HEK293 (cell line): ENCODE measurements around the gene ABCA7.

Source experiments
- CTCF ChIA-PET: fragments of 350-600 bp; formaldehyde crosslinking; extraction: SDS; loops from one replicate; lab custom pipeline; 2021; ENCODE audit warnings: antibody characterized with exemption; lab: Yijun Ruan, JAX
- POLR2A ChIA-PET: fragments of 300-600 bp; formaldehyde crosslinking; extraction: SDS; loops from one replicate; lab custom pipeline; 2020; ENCODE audit warnings: antibody characterized with exemption, inconsistent platforms; lab: Yijun Ruan, JAX
- H3K27ac ChIP-seq: fragments of 200-500 bp; sonication (Bioruptor generic); 2 replicates; pipeline ENCODE4 v1.5.1; 2014; ENCODE audit warnings: low read depth, low read length, control low read depth, inconsistent platforms; ENCODE audit errors: extremely low read depth
- H3K36me3 ChIP-seq, 2 experiments: fragments of 200-500 bp in 1 of 2; sonication (Bioruptor generic) in 1 of 2; 1 replicate in 1 of 2; 2 replicates in 1 of 2; pipeline ENCODE4 v1.5.1; 2014 to 2017; ENCODE audit warnings: inconsistent platforms in 2 of 2, low read length in 2 of 2; ENCODE audit not compliant: control insufficient read depth in 2 of 2, insufficient read depth in 1 of 2
- H3K4me1 ChIP-seq: fragments of 200-500 bp; sonication (Bioruptor generic); 2 replicates; pipeline ENCODE4 v1.5.1; 2014; ENCODE audit warnings: mild to moderate bottlenecking, low read length, inconsistent platforms; ENCODE audit not compliant: control insufficient read depth, insufficient read depth
- H3K4me3 ChIP-seq: 2 replicates; pipeline ENCODE4 v1.5.1; 2011; ENCODE audit warnings: low read depth, mild to moderate bottlenecking, control low read depth, low read length, moderate library complexity
- H3K9me3 ChIP-seq: fragments of 200-500 bp; sonication (Bioruptor generic); 2 replicates; pipeline ENCODE4 v1.5.1; 2014; ENCODE audit warnings: low read depth, low read length, inconsistent platforms; ENCODE audit not compliant: control insufficient read depth, insufficient read depth
- GFI1B ChIP-seq: fragments of 450-650 bp; formaldehyde crosslinking; IDR thresholded peaks from 2 replicates; pipeline ENCODE4 v1.5.1; 2016; ENCODE audit warnings: missing biosample characterization, missing genetic modification characterization
- GLIS2 ChIP-seq: fragments of 450-650 bp; formaldehyde crosslinking; IDR thresholded peaks from 2 replicates; pipeline ENCODE4 v1.5.1; 2016; ENCODE audit warnings: missing biosample characterization, missing genetic modification characterization
- IKZF3 ChIP-seq: fragments of 450-650 bp; IDR thresholded peaks from 2 replicates; pipeline ENCODE4 v1.5.0; 2018; ENCODE audit warnings: missing biosample characterization, mild to moderate bottlenecking, missing genetic modification characterization, moderate library complexity
- KLF8 ChIP-seq: fragments of 450-650 bp; formaldehyde crosslinking; IDR thresholded peaks from 2 replicates; pipeline ENCODE4 v1.5.1; 2016; ENCODE audit warnings: missing biosample characterization, missing genetic modification characterization
- KLF9 ChIP-seq: fragments of 450-650 bp; formaldehyde crosslinking; IDR thresholded peaks from 2 replicates; pipeline ENCODE4 v1.5.1; 2016; ENCODE audit warnings: missing biosample characterization, missing genetic modification characterization, low read depth
- SP2 ChIP-seq: fragments of 450-650 bp; formaldehyde crosslinking; IDR thresholded peaks from 2 replicates; pipeline ENCODE4 v1.5.1; 2016; ENCODE audit warnings: missing biosample characterization, missing genetic modification characterization
- SP7 ChIP-seq: fragments of 450-650 bp; formaldehyde crosslinking; IDR thresholded peaks from 2 replicates; pipeline ENCODE4 v1.5.1; 2016; ENCODE audit warnings: missing biosample characterization, missing genetic modification characterization
- WT1 ChIP-seq: fragments of 450-650 bp; formaldehyde crosslinking; IDR thresholded peaks from 2 replicates; pipeline ENCODE4 v1.5.1; 2016; ENCODE audit warnings: missing biosample characterization, missing genetic modification characterization
- ZBTB21 ChIP-seq: fragments of 450-650 bp; formaldehyde crosslinking; IDR thresholded peaks from 2 replicates; pipeline ENCODE4 v1.5.1; 2017; ENCODE audit warnings: missing biosample characterization, missing genetic modification characterization
- ZBTB48 ChIP-seq: fragments of 450-650 bp; formaldehyde crosslinking; IDR thresholded peaks from 2 replicates; pipeline ENCODE4 v1.5.1; 2016; ENCODE audit warnings: missing biosample characterization, missing genetic modification characterization
- ZFP41 ChIP-seq: fragments of 450-650 bp; formaldehyde crosslinking; IDR thresholded peaks from 2 replicates; pipeline ENCODE4 v1.5.1; 2016; ENCODE audit warnings: missing biosample characterization, missing genetic modification characterization, borderline replicate concordance
- ZNF155 ChIP-seq: fragments of 450-650 bp; formaldehyde crosslinking; IDR thresholded peaks from 2 replicates; pipeline ENCODE4 v1.5.1; 2016; ENCODE audit warnings: missing biosample characterization, missing genetic modification characterization
- ZNF175 ChIP-seq: fragments of 450-650 bp; formaldehyde crosslinking; IDR thresholded peaks from 2 replicates; pipeline ENCODE4 v1.5.1; 2016; ENCODE audit warnings: missing biosample characterization, missing genetic modification characterization
- ZNF2 ChIP-seq: fragments of 450-650 bp; formaldehyde crosslinking; IDR thresholded peaks from 2 replicates; pipeline ENCODE4 v1.5.1; 2016; ENCODE audit warnings: missing biosample characterization, missing genetic modification characterization
- ZNF335 ChIP-seq: fragments of 450-650 bp; formaldehyde crosslinking; conservative IDR thresholded peaks from 2 replicates; pipeline ENCODE4 v1.5.1; 2016; ENCODE audit warnings: missing biosample characterization, missing genetic modification characterization
- ZNF354C ChIP-seq: fragments of 450-650 bp; formaldehyde crosslinking; IDR thresholded peaks from 2 replicates; pipeline ENCODE4 v1.5.1; 2016; ENCODE audit warnings: missing biosample characterization, missing genetic modification characterization, low read depth, borderline replicate concordance
- ZNF366 ChIP-seq: fragments of 450-650 bp; formaldehyde crosslinking; conservative IDR thresholded peaks from 2 replicates; pipeline ENCODE4 v1.5.1; 2016; ENCODE audit warnings: missing biosample characterization, missing genetic modification characterization
- ZNF48 ChIP-seq: fragments of 450-650 bp; formaldehyde crosslinking; IDR thresholded peaks from 2 replicates; pipeline ENCODE4 v1.5.1; 2016; ENCODE audit warnings: missing biosample characterization, missing genetic modification characterization
- ZNF521 ChIP-seq: fragments of 450-650 bp; formaldehyde crosslinking; IDR thresholded peaks from 2 replicates; pipeline ENCODE4 v1.5.1; 2017; ENCODE audit warnings: missing biosample characterization, mild to moderate bottlenecking, missing genetic modification characterization
- ZNF600 ChIP-seq: fragments of 450-650 bp; formaldehyde crosslinking; IDR thresholded peaks from 2 replicates; pipeline ENCODE4 v1.5.1; 2016; ENCODE audit warnings: missing biosample characterization, missing genetic modification characterization
- ZNF768 ChIP-seq: fragments of 450-650 bp; formaldehyde crosslinking; IDR thresholded peaks from 2 replicates; pipeline ENCODE4 v1.5.1; 2018; ENCODE audit warnings: missing biosample characterization, mild to moderate bottlenecking, missing genetic modification characterization
- ZNF777 ChIP-seq: fragments of 450-650 bp; formaldehyde crosslinking; IDR thresholded peaks from 2 replicates; pipeline ENCODE4 v1.5.1; 2017; ENCODE audit warnings: missing biosample characterization, missing genetic modification characterization, borderline replicate concordance
- ZNF785 ChIP-seq: fragments of 450-650 bp; formaldehyde crosslinking; IDR thresholded peaks from 2 replicates; pipeline ENCODE4 v1.5.1; 2016; ENCODE audit warnings: missing biosample characterization, missing genetic modification characterization
- TF ChIP-seq, protein P1 (sequence below): fragments of 450-650 bp; formaldehyde crosslinking; IDR thresholded peaks from 2 replicates; pipeline ENCODE4 v1.5.1; 2016; ENCODE audit warnings: missing biosample characterization, missing genetic modification characterization, low read depth
- TF ChIP-seq, protein P2 (sequence below): fragments of 450-650 bp; formaldehyde crosslinking; IDR thresholded peaks from 2 replicates; pipeline ENCODE4 v1.5.1; 2016; ENCODE audit warnings: missing biosample characterization, missing genetic modification characterization
- TF ChIP-seq, protein P3 (sequence below): fragments of 450-650 bp; formaldehyde crosslinking; IDR thresholded peaks from 2 replicates; pipeline ENCODE4 v1.5.1; 2016; ENCODE audit warnings: missing biosample characterization, missing genetic modification characterization
- TF ChIP-seq, protein P4 (sequence below): fragments of 450-650 bp; formaldehyde crosslinking; conservative IDR thresholded peaks from 2 replicates; pipeline ENCODE4 v1.5.1; 2016; ENCODE audit warnings: low read depth, missing biosample characterization, missing genetic modification characterization

Gene ABCA7

DNA sequence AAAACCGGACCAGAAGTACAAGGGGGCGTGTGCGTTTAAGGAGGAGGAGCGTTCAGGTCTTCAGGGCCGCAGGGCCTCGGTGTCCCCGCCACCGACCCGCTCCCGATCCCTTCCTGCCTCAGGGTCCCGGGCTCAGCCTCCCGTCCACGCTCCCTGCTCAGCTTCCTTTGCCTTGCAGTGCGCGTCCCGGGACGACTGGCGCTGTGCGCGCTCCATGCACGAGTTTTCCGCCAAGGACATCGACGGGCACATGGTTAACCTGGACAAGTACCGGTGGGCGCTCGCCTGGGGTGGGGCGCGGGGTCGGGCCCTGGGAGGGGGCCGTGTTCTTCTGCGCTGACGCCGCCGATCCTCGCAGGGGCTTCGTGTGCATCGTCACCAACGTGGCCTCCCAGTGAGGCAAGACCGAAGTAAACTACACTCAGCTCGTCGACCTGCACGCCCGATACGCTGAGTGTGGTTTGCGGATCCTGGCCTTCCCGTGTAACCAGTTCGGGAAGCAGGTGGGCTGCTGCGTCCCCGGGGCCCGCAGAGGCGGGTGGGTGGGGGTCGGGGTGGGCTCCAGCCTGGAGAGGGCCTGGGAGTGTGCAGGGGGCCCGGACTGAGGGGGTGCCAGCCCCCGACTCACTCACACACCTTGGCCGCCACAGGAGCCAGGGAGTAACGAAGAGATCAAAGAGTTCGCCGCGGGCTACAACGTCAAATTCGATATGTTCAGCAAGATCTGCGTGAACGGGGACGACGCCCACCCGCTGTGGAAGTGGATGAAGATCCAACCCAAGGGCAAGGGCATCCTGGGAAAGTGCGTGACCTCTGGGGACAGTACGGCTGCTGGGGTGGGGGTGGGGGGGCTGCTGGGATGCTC is 65.3 kb downstream of the ABCA7 start:
- no peaks in the 10 kb centered on the region; the same call in 1 of the 2 replicates for H3K4me1 ChIP-seq
- H3K27ac ChIP-seq, result peak overlapping the region; percentile 92
- no peaks in the 10 kb centered on the region for H3K9me3 ChIP-seq
- ChIA-PET CTCF (interaction anchor here (0.6 to 3.2 kb wide), 3 partner anchors 8 to 135 kb away, joined by 3 to 13 read pairs (median 3); no protein-coding TSS in a partner anchor), POLR2A (interaction anchor here (0.6 to 2.3 kb wide), 6 partner anchors 11 to 127 kb away, joined by 3 to 11 read pairs (median 6); no protein-coding TSS in a partner anchor)
- peak overlapping the region; percentile 65 for H3K4me3 ChIP-seq
- peaks cover 0 to 43% of the 10 kb centered on the region in 2 experiments; a peak in 1 of 3 replicates for H3K36me3 ChIP-seq
- TF ChIP-seq GLIS2 (tag by site-specific recombination) (no peak), ZNF175 (tag by site-specific recombination) (no peak), WT1 (tag by site-specific recombination) (peak; percentile 13; the same call in 1 of the 2 replicates), IKZF3 (tag by site-specific recombination) (peak; percentile 48; the same call in 1 of the 2 replicates), ZBTB48 (tag by site-specific recombination) (peak; percentile 82), ZFP41 (tag by site-specific recombination) (no peak), KLF8 (tag by site-specific recombination) (peak; percentile 40), ZNF366 (tag by site-specific recombination) (no peak), ZNF768 (tag by site-specific recombination) (no peak), ZNF777 (tag by site-specific recombination) (no peak), SP7 (tag by site-specific recombination) (0 out of 2 replicates have a peak, but pooled peaks have one; percentile 18), GFI1B (tag by site-specific recombination) (no peak), ZNF155 (tag by site-specific recombination) (no peak), KLF9 (tag by site-specific recombination) (peak; percentile 73), ZNF600 (tag by site-specific recombination) (peak; percentile 27; the same call in 1 of the 2 replicates), ZNF785 (no peak), ZNF335 (peak; percentile 13; the same call in 1 of the 2 replicates), SP2 (tag by site-specific recombination) (0 out of 2 replicates have a peak, but pooled peaks have one; percentile 4), ZNF48 (no peak), ZNF521 (tag by site-specific recombination) (no peak), ZBTB21 (tag by site-specific recombination) (no peak), ZNF354C (tag by site-specific recombination) (no peak), ZNF2 (tag by site-specific recombination) (peak; percentile 64; the same call in 1 of the 2 replicates)
- TF ChIP-seq, protein P1, sequence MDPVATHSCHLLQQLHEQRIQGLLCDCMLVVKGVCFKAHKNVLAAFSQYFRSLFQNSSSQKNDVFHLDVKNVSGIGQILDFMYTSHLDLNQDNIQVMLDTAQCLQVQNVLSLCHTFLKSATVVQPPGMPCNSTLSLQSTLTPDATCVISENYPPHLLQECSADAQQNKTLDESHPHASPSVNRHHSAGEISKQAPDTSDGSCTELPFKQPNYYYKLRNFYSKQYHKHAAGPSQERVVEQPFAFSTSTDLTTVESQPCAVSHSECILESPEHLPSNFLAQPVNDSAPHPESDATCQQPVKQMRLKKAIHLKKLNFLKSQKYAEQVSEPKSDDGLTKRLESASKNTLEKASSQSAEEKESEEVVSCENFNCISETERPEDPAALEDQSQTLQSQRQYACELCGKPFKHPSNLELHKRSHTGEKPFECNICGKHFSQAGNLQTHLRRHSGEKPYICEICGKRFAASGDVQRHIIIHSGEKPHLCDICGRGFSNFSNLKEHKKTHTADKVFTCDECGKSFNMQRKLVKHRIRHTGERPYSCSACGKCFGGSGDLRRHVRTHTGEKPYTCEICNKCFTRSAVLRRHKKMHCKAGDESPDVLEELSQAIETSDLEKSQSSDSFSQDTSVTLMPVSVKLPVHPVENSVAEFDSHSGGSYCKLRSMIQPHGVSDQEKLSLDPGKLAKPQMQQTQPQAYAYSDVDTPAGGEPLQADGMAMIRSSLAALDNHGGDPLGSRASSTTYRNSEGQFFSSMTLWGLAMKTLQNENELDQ (tag by site-specific recombination), result no peak
- TF ChIP-seq, protein P2, sequence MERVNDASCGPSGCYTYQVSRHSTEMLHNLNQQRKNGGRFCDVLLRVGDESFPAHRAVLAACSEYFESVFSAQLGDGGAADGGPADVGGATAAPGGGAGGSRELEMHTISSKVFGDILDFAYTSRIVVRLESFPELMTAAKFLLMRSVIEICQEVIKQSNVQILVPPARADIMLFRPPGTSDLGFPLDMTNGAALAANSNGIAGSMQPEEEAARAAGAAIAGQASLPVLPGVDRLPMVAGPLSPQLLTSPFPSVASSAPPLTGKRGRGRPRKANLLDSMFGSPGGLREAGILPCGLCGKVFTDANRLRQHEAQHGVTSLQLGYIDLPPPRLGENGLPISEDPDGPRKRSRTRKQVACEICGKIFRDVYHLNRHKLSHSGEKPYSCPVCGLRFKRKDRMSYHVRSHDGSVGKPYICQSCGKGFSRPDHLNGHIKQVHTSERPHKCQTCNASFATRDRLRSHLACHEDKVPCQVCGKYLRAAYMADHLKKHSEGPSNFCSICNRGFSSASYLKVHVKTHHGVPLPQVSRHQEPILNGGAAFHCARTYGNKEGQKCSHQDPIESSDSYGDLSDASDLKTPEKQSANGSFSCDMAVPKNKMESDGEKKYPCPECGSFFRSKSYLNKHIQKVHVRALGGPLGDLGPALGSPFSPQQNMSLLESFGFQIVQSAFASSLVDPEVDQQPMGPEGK (tag by site-specific recombination), result peak; percentile 59
- TF ChIP-seq, protein P3, sequence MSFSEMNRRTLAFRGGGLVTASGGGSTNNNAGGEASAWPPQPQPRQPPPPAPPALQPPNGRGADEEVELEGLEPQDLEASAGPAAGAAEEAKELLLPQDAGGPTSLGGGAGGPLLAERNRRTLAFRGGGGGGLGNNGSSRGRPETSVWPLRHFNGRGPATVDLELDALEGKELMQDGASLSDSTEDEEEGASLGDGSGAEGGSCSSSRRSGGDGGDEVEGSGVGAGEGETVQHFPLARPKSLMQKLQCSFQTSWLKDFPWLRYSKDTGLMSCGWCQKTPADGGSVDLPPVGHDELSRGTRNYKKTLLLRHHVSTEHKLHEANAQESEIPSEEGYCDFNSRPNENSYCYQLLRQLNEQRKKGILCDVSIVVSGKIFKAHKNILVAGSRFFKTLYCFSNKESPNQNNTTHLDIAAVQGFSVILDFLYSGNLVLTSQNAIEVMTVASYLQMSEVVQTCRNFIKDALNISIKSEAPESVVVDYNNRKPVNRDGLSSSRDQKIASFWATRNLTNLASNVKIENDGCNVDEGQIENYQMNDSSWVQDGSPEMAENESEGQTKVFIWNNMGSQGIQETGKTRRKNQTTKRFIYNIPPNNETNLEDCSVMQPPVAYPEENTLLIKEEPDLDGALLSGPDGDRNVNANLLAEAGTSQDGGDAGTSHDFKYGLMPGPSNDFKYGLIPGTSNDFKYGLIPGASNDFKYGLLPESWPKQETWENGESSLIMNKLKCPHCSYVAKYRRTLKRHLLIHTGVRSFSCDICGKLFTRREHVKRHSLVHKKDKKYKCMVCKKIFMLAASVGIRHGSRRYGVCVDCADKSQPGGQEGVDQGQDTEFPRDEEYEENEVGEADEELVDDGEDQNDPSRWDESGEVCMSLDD (tag by site-specific recombination), result 0 out of 2 replicates have a peak, but pooled peaks have one; percentile 26
- TF ChIP-seq, protein P4, sequence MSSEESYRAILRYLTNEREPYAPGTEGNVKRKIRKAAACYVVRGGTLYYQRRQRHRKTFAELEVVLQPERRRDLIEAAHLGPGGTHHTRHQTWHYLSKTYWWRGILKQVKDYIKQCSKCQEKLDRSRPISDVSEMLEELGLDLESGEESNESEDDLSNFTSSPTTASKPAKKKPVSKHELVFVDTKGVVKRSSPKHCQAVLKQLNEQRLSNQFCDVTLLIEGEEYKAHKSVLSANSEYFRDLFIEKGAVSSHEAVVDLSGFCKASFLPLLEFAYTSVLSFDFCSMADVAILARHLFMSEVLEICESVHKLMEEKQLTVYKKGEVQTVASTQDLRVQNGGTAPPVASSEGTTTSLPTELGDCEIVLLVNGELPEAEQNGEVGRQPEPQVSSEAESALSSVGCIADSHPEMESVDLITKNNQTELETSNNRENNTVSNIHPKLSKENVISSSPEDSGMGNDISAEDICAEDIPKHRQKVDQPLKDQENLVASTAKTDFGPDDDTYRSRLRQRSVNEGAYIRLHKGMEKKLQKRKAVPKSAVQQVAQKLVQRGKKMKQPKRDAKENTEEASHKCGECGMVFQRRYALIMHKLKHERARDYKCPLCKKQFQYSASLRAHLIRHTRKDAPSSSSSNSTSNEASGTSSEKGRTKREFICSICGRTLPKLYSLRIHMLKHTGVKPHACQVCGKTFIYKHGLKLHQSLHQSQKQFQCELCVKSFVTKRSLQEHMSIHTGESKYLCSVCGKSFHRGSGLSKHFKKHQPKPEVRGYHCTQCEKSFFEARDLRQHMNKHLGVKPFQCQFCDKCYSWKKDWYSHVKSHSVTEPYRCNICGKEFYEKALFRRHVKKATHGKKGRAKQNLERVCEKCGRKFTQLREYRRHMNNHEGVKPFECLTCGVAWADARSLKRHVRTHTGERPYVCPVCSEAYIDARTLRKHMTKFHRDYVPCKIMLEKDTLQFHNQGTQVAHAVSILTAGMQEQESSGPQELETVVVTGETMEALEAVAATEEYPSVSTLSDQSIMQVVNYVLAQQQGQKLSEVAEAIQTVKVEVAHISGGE (tag by site-specific recombination), result 0 out of 2 replicates have a peak, but pooled peaks have one; percentile 28
